ENCODE results near the gene CACNA1H.

Gene CACNA1H

DNA sequence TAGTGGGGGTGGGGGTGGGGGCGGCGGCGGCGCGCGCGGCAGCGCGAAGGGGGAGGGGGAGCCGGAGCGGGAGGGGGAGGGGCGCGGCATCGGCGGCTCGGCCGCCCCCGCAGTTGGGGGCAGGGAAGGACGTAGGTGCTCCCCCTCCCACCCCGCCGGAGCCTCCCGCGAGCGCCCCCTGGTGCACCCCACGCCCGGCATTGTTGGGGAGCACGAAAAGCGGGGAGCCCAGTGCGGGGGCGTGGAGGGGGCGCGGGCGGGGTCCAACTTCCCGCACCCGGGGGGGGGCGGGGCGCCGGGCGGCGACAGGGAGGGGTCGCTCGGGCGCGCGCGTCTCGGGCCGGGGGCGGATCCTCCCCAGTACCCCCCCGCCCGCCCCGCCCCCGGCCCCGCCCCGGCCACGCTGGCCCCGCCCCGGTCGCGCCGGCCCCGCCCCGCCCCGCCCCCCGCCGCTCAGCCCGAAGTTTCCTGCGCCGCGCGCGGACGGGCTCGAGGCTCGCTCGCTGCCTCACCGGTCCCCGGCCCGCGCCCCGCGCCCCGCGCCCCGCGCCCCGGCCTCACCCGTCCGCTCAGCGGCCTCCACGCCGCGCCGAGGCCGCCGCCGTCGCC, at the start of gene CACNA1H:
Gene CACNA1H (plus strand): TSS at position 456 of the 609 bp plus-strand sequence. CDS start 632 bp downstream, outside the sequence.
- TF ChIP-seq, protein P1, sequence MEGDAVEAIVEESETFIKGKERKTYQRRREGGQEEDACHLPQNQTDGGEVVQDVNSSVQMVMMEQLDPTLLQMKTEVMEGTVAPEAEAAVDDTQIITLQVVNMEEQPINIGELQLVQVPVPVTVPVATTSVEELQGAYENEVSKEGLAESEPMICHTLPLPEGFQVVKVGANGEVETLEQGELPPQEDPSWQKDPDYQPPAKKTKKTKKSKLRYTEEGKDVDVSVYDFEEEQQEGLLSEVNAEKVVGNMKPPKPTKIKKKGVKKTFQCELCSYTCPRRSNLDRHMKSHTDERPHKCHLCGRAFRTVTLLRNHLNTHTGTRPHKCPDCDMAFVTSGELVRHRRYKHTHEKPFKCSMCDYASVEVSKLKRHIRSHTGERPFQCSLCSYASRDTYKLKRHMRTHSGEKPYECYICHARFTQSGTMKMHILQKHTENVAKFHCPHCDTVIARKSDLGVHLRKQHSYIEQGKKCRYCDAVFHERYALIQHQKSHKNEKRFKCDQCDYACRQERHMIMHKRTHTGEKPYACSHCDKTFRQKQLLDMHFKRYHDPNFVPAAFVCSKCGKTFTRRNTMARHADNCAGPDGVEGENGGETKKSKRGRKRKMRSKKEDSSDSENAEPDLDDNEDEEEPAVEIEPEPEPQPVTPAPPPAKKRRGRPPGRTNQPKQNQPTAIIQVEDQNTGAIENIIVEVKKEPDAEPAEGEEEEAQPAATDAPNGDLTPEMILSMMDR (IDR thresholded peaks at IDR 0.05; ENCODE audit: low read depth, low read length, missing control alignments): peak; percentile 3
- DNase-seq (ENCODE audit: extremely low read depth, low read depth): no peak
- H3K4me3 ChIP-seq (replicated peaks; ENCODE audit: low read depth, low read length): peak within 1 kb of the TSS; percentile 21; the same call in 1 of the 2 replicates

DNA sequence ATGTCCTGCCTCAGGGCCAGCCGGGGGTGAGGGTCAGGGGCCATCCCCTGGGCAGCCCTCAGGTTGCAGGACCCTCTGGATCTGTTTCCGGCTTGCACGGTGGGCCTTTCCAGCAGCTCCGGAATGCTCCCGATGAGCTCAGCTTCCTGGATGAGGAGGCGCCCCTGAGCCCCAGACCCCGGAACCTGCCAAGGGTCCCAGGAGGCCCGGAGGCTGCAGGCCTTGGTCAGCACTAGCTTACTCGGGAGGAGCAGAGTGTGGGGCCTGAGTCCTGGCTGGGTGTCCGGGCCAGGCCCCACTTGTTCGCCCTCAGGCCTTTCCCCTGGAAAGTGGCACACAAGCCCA, 49.3 kb upstream of the CACNA1H start:
- no peak overlapping the region for H3K4me3 ChIP-seq (replicated peaks; ENCODE audit: low read depth, low read length)
- DNase-seq (ENCODE audit: extremely low read depth, low read depth): no peak
- TF ChIP-seq, protein P1 (IDR thresholded peaks at IDR 0.05; ENCODE audit: low read depth, low read length, missing control alignments): no peak

DNA sequence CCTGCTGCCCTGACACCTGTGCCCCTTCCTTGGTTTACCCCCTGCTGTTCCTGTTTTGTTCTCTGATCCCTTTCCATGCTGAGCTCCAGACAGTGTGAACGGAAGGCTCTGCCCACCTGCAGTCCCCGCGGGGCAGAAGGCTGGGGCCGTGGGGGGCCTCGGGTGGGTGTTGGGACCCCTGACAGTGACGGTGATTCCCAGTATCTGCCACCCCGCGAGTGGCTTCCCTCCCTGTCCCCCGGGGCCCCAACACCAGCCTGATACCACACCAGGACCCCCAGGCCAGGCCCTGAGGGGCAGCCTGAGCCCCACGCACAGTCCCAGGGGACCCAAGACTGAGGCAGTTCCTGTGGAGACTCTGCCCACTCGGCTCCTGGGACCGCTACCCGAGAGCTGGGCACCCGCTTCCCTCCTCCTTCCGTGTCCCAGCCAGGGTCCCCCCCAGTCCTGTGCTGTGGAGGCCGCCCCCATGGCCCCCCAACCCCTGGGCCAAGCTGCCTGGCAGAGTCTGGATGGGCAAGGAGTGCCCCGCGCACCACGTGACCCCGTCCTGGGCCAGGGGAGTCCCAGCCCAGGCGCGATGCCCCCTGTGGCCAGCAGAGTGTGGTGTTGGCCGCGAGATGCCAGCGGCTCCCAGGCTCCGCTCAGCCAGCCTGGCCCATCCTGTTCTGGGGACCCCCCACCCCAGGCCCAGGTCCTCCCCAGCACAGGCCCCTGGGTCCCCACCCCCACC, 46.9 kb upstream of the CACNA1H start:
- no peak overlapping the region for H3K4me3 ChIP-seq (replicated peaks; ENCODE audit: low read depth, low read length)
- DNase-seq (ENCODE audit: extremely low read depth, low read depth): no peak
- TF ChIP-seq, protein P1 (IDR thresholded peaks at IDR 0.05; ENCODE audit: low read depth, low read length, missing control alignments): peak; percentile 71

DNA sequence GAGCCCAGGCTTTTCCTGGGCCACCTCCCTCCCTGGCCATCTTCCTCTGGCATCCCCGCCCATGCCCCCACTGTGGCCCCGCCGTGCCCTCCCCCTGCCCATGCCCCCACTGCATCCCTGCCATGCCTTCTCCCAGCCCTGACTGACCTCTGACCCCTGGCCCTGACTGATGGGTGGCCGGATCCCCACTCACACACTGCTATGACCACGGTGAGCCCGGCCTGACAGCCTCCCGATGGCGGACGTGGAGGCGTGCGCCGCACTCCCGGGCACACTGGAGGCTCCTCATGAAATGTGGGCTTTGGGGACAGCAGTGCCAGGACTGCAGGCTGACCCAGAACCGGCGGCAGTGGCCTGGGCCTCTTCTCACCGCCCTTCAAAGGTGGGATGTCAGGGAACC, 46.2 kb upstream of the CACNA1H start:
- DNase-seq (ENCODE audit: extremely low read depth, low read depth): no peak
- H3K4me3 ChIP-seq (replicated peaks; ENCODE audit: low read depth, low read length): no peak overlapping the region
- TF ChIP-seq, protein P1 (IDR thresholded peaks at IDR 0.05; ENCODE audit: low read depth, low read length, missing control alignments): no peak

DNA sequence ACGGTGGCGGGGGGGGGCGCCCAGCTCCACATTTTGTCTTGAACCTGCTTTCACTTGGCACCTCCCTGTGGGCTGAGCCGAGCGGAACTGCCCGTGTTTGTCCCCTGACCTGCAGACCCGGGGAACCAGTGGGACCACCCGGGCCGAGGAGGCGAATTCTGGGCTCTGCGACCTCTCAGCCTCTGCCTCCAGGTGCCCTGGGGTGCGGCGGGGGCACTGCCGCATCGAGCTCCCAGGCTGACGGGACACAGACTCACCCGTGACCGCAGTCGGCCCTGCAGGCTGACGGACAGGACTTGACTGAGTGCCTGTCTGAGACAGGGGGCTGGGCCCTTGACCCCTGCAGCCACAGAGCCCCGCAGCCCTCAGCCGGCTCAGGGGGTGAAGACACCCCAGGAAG, 45.8 kb upstream of the CACNA1H start:
- TF ChIP-seq, protein P1 (IDR thresholded peaks at IDR 0.05; ENCODE audit: low read depth, low read length, missing control alignments): no peak
- no peak for DNase-seq (ENCODE audit: extremely low read depth, low read depth)
- H3K4me3 ChIP-seq (replicated peaks; ENCODE audit: low read depth, low read length): no peak overlapping the region

DNA sequence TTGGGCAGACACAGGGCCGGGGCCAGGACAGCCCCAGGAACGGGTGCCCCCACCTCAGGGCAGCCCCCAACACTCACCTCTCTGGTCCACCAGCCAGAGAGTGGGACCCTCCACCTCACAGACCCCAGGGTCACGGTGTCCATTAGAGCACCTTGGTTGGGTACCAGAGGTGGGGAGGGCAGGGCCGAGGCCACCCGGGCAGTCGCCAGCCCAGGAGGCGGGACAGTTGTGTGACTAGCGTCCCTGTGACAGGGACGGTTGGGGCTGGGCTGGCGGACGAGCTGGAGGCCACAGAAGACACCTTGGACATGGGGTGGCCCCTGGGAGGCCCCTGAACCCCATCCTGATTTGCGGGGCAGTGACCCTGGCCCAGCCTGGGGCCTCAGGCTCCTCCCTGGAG, 45.2 kb upstream of the CACNA1H start:
- TF ChIP-seq, protein P1 (IDR thresholded peaks at IDR 0.05; ENCODE audit: low read depth, low read length, missing control alignments): no peak
- H3K4me3 ChIP-seq (replicated peaks; ENCODE audit: low read depth, low read length): no peak overlapping the region
- DNase-seq (ENCODE audit: extremely low read depth, low read depth): no peak

Data from HFF-Myc (cell line).